NOMO-1 treated with DMSO at 0.1 percent for 48 hours (cell line): ENCODE measurements around the gene MAPK9.
A peak's percentile ranks its signal among the peaks of the same experiment; 100 is the strongest.

Experiments
- DNase-seq: peaks from one replicate; lab custom pipeline; 2025; ENCODE audit not compliant: unreplicated experiment; lab: John Stamatoyannopoulos, UW

Gene MAPK9

DNA sequence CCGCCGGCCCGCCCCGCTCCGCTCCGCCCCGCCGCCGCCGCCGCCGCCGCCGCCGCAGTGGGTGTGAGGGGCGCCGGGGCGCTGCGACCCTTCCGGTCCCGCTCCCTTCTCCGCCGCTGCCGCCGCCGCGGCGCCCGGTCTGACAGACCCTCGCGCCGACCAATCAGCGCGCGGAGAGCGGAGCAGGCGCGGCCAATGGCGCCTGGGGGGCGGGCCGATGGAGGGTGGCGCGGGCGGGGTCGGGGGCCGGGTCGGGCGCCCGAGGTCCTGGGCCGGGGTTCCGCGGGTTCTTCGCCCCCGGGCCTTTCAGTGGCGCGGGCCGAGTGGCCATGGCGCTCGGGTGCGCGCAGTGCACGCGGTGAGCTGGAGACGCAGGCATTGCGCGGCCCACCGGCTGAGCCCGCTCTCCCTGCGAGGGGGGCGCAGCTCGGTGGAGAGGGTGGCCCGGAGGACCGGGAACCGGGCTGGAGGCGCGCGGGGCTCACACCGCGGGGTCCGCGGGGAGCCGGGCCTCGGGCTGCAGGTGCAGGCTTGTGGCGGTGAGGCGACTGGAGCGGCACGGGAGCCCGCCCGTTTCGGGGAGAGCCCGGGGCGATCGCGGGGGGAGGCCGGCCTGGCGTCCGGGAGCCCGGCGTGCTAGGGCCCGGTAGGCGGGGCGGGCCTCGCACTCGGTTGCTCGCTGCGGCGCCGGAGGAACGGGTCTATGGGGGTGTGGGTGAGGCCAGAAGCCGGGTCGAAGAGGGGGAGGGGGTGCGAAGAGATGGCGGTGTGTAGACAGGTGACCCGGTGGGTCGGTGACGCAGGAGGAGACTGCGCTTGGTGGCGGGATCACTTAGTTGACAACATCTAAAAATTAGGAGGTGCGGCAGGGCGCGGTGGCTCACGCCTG lies at the start of gene MAPK9:
TSS of gene MAPK9 (minus strand) at position 141 of the 889 bp plus-strand sequence. CDS start 11,522 bp downstream, outside the sequence.
- peak; percentile 69 for DNase-seq

DNA sequence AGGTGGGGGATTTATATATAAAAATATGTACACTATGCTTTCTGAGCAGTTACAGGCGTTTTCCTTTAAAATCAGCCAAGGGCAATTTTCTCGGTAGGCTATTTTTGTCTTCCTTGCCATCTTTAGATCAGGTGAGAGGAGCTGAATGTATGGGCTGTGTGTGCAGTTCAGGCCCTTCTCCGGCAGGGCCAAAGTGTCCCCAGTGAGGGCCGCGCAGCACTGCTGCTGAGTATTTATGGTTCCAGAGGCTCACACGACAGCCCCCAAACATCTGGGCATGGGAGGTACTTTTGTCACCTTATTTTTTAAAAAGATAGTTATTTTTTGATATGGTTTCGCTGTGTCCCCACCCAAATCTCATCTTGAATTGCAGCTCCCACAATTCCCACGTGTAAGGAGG lies 49.7 kb upstream of the MAPK9 start:
- no peak for DNase-seq

DNA sequence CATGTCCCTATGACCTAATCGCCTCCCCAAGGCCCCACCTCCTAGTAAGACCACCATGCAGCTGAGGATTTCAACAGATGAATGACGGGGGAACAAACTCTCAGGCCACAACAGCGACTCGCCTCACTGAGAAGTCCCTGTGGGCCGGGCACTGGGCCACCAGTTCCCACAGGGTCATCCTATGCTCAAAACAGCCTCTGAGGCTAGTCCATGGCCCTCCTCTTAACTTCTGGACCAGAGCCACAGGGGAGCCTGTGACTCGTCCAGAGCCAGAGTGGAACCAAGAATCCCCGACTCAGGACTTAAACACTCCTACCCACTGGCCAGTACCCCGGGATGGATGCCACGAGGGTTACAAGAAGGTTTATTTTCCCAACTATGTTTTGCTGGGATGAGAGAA lies 49.0 kb upstream of the MAPK9 start:
- no peak for DNase-seq

DNA sequence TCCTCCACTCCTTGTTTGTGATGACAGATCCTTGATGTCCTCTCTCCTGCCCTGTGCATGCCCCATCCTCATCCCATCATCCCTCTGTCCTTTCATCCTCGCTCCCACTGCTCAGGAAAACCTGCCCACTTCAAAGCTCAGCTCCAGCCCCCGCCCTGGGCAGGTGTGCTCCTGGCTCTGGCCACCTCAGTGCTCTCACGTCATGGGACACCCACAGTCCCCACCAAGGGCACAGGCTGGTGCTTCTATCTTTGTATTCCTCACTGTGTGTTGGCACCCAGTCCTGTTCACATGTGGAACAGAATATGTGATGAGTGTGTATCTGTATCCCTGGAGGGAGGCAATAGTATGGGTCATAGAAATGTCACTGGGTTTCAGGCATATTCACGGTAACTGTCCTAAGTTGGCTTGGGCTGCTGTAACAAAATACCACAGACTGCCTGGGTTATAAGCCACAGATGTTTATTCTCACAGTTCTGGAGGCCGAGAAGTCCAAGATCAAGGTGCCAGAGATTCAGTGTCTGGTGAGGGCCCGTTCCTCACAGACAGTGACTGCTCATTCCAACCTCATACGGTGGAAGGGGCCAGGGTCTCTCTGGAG lies 47.8 kb upstream of the MAPK9 start:
- DNase-seq, result no peak

DNA sequence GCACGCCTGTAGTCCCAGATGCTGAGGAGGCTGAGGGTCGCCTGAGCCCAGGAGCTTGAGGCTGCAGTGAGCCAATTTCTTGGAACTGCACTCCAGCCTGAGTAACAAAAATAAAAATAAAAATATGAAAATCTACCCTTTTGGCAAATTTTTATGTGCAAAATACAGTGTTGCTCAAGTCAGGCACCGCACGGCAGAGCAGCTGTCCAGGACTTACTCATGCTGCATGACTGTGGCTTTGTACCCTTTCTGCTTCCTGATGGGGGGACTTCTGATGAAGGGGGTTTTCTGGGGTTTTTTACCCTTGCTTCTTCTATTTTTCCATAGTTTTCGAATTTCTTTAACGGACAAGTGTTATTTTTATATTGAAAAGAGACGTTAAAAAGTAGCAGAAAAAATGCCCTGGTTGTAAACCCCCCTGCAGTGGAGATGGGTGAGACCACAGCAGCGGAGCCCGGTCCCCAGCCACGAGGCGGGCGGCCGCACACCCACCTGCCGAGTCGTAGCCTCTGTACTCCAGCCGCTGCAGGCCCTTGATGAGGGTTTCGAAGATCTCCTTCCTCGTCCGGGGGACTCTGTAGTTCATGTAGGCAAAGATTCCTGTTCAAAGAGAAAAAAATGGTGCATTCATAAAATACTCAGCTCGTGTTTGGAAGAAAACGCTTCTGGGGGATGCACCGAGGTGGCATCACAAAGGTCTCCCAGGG lies 46.3 kb upstream of the MAPK9 start:
- no peak for DNase-seq

DNA sequence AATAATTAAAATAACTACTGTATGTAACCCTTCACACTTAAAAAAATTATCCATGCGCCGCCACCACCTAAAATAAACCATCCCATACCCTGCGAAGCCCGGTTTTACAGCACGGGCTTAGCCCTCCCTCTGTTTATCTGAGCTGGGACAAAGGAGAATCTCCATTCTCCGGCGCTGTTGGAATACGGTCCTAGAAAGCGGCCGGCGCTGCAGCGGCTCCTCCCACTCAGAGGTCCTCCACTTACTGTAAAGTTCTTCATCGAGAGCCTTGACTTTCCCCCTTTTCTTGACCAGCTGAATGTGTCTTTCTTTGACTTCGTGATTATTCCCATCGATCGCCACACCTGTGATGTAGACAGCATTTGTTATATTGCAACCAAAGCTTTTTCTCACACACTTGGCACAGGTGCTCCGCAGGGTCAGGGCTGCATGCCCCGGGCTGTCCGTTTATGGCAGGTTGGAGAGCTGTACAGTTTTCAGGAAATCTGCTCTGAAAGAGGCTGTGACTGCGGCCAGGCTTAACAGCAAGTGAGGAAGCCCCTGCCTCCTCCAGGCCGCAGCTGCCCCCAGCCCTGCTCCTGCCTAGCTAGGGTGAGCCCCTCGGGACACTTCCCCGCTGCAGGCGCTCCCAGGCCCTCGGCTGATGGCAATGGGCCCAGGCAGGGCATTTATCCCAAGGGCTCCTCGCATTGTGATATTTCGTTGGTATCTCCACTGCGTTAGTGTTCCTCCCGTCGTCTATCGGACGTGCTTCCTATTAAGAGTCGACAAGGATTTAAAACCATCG lies 44.5 kb upstream of the MAPK9 start:
- no peak for DNase-seq

DNA sequence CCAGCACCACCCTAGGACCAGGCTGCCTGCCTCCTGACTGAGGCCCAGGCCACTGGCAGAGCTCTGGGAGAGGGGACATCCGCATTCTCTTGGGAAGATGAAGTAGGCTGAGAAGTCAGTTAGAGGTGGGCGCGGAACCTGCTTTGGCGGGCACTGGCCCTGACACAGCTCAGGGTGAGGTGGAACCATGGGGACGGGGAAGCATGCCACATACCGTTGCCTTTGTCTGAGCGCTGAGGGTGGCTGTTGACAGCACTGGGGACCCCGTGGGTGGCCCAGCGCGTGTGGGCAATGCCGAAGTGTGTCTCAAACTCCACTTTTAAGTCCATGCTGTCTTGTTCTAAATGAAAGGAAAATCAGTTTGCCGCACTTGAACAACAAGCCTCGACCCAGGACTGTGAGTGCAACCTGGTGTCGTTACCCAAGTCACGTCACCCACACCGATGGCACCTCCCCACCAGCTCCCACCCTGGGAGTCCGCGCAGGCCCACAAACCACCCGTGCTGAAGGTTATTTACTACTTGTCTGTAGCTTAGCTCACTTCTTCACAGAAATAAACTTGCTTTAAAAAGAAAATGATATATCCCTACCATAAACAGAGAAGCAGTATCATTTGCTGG lies 43.8 kb upstream of the MAPK9 start:
- no peak for DNase-seq

DNA sequence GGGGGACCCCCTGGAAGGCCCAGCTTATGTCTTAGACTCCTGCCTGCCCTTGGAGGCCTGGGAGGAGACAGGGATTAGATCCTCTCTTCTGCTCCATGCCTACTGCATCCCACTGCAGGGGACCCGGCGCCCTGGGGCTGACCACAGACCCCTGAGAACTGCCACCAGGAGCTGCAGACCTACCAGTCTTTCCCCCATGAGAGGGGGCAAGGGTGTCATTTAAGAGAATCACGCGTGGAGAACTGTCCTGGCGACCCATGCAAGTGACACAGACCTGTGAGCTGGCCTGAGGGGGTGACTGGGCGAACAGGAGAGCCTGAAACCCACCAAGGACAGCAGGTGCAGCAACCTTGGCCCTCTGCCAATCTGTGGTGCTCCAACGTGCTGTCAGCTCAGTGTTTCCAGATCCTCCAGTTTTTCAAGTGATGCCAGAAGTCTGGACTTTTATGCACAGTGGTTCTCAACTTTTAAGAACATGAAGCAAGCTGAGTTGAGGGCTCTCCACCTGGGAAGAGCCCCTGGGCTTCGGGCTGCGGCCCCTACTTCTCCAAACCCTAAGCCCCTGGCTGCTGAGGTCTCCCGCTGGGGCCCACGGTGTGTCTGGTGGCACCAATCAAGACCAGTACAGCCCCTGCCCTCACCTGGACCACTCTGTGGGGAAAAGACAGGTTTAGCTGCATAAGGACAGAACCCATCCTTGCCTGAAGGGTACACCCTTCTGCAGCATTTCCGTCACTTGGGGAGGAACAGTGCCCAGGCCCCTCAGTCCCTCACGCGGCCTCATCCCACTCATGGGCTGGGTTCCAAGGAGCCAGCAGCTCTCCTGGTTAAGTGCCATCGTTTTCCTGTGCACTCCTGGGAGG lies 43.1 kb upstream of the MAPK9 start:
- no peak for DNase-seq

DNA sequence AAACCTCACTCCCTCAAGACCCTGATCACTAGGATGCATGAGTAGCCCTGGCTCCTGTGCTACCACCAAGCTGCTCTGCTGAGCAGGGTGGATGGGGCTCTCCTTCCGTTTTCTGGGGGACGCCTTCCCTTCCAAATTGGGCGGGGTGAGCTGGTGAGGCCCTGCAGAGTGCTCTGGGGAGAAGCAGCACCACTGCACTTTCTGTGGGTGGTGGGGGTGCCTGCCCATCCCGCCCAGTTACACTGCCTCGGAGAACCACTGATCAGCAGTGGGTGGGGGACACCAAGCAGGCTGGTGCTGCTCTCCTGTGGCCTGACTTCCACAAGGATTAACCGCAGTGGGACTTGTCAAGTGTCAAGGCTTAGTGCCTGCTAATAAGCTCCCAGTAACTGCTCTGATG lies 42.3 kb upstream of the MAPK9 start:
- DNase-seq, result no peak

DNA sequence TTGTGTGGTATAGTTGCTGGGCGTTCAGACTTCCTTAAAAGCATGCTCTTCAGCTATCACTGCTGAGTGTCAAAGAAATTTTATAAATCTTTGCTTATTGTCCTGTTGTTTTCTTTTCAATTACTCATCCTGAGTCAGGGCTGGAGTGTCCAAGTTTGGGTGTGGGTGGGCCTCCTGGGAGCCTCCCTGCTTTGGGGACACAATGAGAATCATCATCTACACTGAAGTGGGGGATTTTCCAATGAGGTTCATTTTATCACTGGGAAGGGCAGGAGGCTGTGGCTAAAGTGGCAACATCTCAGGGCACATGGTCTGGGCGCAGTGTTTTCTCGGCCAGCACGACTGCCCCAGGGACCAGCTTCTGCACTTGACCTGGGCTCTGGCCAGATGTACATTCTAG lies 41.8 kb upstream of the MAPK9 start:
- no peak for DNase-seq

DNA sequence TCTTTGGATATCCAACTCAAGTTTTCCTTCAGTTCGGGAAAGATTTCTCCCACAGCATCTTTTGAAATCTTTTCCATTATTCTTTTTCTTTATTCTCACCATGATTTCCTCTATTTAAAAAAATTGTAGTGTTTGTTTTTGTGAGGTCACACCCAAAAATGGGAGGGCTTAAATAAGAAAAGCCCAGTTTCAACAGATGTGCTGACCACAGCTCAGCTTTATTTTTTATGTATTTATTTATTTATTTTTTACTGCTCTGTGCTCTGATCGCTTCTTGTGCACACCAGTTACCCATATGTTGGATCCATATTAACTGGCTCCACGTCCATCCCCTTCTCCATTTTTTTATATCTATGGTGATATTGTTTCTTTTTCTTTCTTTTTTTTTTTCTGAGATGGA lies 41.0 kb upstream of the MAPK9 start:
- no peak for DNase-seq

DNA sequence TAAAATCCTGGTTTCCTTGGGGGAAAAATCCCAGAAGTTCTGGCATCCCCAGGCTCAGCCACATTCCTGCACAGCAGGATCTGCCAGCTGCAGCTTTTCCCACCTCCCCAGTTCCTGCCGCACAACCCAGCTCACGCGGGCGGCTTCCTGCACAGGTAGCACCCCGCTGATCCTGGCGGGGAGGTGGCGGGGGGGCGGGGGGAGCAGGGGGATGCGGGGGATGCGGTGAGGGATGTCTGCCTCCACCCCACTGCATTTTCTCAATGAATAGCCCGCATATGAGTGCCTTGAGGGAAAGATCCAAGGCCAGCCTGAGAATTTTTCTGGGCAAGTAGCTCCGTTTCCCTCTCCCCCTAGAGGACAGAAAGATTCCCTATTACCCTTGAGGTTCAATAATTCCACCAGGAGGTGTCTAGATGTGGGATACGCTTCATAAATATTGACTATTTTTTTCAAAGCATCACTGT lies 40.2 kb upstream of the MAPK9 start:
- no peak for DNase-seq

DNA sequence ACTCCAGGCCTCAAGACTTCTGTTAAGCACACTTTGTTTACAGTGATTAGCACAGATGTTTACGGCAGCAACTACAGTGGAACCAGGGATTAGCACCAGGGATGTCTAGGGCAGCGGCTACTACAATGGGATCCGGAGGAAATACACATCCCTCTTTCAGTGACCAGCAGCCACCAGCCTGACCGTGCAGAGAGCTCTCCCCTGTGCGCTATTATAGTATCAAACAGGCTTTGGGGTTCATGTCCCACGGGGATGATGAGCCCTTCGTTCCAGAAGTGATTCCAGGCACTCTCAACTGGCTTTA lies 39.7 kb upstream of the MAPK9 start:
- DNase-seq, result no peak

DNA sequence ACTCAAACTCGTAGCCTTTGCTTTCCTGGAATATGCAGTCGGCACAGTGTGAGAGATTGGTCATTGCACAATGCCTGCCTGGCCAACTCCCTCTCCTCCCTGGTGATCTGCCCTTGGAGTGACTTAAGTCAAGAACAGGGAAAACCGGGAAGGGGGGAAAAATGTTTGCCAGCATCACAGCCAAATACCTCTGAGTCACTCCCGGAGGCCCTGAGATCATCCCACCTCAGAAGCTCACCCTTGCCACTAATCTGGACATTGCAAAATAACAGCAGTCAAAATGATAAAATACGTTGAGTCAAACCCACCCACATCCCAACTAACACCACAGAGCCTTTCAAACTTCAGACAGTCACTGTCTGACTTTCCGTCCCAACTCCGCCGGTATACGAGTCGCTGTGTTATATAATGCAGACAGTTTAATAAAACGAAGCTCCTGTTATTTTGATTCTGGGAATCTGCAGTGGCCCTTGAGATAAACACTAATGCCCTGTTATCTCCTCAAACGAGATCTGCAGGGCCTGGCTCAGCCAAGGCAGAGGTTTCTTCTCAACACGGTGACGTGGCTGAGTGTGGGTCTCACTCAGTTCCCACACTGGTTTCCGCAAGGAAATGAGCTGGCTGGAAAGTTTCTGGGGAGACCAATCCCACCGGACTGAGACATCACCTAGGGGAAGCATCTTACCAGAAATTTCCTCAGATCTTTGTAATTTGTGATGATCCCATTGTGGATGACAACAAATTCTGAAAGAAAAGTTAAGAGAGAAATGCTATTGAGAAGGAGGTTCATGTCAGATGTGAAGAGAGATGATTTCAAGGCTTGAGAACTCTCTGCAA lies 39.1 kb upstream of the MAPK9 start:
- DNase-seq, result no peak

DNA sequence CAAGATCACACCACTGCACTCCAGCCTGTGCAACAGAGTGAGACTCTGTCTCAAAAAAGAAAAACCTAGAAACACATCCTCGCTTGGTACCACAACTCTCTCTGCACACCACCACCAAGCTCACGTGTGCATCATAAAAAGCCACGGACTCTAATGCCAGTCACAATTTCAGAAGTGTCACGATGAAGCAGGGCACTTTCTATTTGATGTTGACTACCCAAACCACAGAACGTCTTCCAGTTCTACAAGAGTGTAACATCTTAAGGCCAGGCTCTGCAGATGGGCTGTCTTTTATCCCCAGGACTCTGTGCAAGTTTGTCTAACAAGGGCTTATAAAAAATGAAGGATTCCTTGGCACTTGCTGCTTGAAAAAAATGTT lies 38.4 kb upstream of the MAPK9 start:
- DNase-seq, result no peak

DNA sequence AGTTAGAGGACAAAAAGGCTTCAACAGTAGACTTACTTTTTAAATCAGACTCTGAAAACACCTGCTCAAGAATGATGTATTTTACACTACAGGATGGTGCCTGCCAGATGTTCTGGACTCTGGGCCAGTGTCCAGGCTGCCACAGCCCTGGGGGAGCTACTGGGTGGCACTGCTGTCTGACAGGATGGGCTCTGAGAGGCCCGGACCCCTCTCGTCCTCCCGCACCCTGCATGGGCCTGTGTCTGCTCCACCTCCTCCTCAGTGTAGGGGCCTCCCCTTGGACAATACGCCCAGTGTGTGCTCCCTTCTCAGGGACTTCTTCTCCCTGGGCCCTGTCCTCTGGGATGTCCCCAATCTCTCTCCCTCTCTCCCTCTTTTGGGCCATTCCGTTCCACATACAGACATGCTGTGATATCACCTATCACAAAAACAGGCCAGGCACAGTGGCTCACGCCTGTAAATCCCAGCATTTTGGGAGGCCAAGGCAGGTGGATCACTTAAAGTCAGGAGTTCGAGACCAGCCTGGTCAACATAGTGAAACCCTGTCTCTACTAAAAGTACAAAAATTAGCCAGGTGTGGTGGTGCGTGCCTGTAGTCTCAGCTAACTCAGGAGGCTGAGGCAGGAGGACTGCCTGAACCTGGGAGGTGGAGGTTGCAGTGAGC lies 37.9 kb upstream of the MAPK9 start:
- no peak for DNase-seq

DNA sequence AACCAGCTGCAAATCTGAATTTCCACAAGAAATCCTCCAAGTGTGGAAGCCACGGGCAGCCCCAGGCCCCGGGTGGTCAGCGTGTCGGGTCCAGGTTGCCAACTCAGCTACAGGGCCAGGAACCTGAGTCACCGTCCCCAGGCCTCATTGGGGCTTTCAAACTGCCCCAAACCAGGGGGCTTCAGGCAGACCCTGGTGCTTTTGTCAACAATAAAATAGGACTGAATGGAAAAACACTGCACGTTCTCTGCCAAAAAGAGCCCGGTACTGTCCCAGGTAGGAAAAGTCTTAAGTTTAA lies 37.2 kb upstream of the MAPK9 start:
- DNase-seq, result no peak

DNA sequence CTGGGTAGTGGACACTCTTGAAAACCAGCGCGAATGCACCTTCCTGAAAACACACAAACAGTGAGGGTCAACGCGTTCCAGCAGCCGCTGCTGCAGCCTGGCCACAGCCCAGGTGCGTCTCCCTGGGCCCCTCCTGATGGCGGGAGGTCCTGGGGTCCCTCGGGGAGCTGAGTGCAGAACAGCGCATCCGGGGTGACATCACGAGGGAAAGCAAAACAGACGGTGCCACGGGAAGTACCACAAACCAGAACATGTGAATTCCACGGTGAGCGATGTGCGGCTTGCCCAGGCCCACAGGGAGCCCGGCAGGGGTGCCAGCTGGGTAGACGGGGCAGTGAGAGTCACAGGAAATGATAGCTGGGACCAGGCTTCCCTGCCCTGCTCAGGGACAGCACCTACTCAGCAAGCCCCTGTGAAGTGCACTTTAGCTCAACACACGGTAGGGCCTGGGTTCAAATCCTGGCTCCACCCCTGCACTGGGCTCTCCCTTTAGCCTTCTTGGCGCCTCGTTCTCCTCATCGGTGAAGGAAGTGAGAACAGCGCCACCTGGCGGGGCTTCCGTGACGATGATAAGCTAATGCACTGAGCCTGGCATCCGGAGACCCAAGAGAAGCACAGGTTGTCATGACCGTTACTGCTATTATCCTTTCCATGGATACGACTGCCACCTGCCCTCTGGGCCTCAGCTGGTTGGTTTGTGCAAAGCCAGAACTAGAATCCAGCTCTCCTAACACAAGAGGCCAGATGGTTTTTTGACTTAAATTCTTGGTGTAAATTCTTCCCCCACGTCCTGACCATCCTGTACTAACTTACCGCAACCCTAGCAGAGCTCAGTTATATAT lies 36.6 kb upstream of the MAPK9 start:
- DNase-seq, result peak; percentile 59
